Esophagus (tissue), 2 donors: ENCODE data around the gene SIGLEC10. TPM values are rescaled to one million over a fixed set of nuclear protein-coding genes. Genes with fewer than 3 reads are reported as not detected.

Experiments
- H3K27ac ChIP-seq, 2 donors: one replicate each; pipeline ENCODE4 v1.5.1; 2013; ENCODE audit warnings: low read depth in 2 of 2, mild to moderate bottlenecking in 2 of 2, inconsistent platforms in 1 of 2, low read length in 1 of 2, moderate library complexity in 1 of 2
- H3K27me3 ChIP-seq, 2 donors: one replicate each; pipeline ENCODE4 v1.6.1; 2013; ENCODE audit warnings: low read length in 2 of 2, control low read depth in 1 of 2, mild to moderate bottlenecking in 1 of 2; ENCODE audit not compliant: insufficient read depth in 2 of 2, control insufficient read depth in 1 of 2
- H3K36me3 ChIP-seq, 2 donors: one replicate each; pipeline ENCODE4 v1.6.1; 2013; ENCODE audit warnings: low read length in 1 of 2; ENCODE audit not compliant: control insufficient read depth in 2 of 2, insufficient read depth in 2 of 2
- H3K4me1 ChIP-seq, 2 donors: one replicate each; pipeline ENCODE4 v1.6.1; 2013; ENCODE audit warnings: low read length in 1 of 2; ENCODE audit not compliant: control insufficient read depth in 2 of 2, insufficient read depth in 2 of 2
- H3K4me3 ChIP-seq, 2 donors: one replicate each; pipeline ENCODE4 v1.5.1; 2013; ENCODE audit warnings: low read length in 2 of 2, mild to moderate bottlenecking in 2 of 2, low read depth in 1 of 2, moderate library complexity in 1 of 2
- H3K9me3 ChIP-seq, 2 donors: one replicate each; pipeline ENCODE4 v1.6.1; 2013; ENCODE audit warnings: mild to moderate bottlenecking in 2 of 2, low read depth in 1 of 2, low read length in 1 of 2, moderate library complexity in 1 of 2; ENCODE audit not compliant: control insufficient read depth in 2 of 2, insufficient read depth in 1 of 2
- WGBS, 2 donors: extraction: QIAGEN DNeasy Blood & Tissue Kit; methylation state at CpG; one replicate each; pipeline ENCODE4 v1.1.7; 2013; 5-methylcytosine and 5-hydroxymethylcytosine counted together
- polyA plus RNA-seq, 2 donors: library from polyadenylated mRNA; stranded (reverse); fragments of 200-250 nt; gene quantifications; one replicate each; pipeline ENCODE4 v1.2.3, GENCODE V29; 2013
- donor health status: healthy with polysubstance abuse.
- donor health status: Bipolar disorder and iron deficiency.

Gene SIGLEC10
- polyA plus RNA-seq, 2 donors: 0.65 to 0.79 TPM

- Histone ChIP-seq H3K4me3 (no peak overlapping the region), H3K4me1 (peaks cover 0 to 2% of the 10 kb centered on the region in 2 donors), H3K27me3 (peaks cover 0 to 2% of the 10 kb centered on the region in 2 donors), H3K36me3 (no peaks in the 10 kb centered on the region), H3K9me3 (peaks cover 0 to 3% of the 10 kb centered on the region in 2 donors), H3K27ac (no peak overlapping the region)
- WGBS, 2 donors: 44% methylated on average over 11 of the region's 11 CpGs
Observed at GRCh38 chr19:51440846-51441409, 23.5 kb upstream of the SIGLEC10 start.

DNA sequence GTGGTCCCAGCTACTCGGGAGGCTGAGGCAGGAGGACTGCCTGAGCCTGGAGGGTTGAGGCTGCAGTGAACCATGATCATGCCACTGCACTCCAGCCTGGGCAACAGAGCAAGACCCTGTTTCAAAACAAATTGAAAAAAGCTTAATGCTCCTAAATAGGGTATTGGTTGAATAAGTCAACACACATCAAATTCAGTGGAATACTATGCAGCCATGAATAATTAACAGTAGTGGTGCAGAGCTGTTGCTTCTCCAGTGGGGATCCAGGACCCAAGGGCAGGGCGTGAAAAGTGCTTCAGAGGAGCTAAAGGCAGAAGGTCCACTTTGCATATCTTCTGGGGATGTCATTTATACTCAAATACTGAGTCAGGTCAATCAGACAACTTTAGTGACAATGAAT is 22.6 kb upstream of the SIGLEC10 start:
- no peak overlapping the region for H3K4me3 ChIP-seq
- H3K27me3 ChIP-seq: peaks cover 0 to 2% of the 10 kb centered on the region in 2 donors
- H3K36me3 ChIP-seq: no peaks in the 10 kb centered on the region
- no peak overlapping the region for H3K27ac ChIP-seq
- peaks cover 0 to 2% of the 10 kb centered on the region in 2 donors for H3K4me1 ChIP-seq
- peaks cover 0 to 3% of the 10 kb centered on the region in 2 donors for H3K9me3 ChIP-seq
- 69 to 72% methylated on average over 2 of the region's 2 CpGs for WGBS, 2 donors

DNA sequence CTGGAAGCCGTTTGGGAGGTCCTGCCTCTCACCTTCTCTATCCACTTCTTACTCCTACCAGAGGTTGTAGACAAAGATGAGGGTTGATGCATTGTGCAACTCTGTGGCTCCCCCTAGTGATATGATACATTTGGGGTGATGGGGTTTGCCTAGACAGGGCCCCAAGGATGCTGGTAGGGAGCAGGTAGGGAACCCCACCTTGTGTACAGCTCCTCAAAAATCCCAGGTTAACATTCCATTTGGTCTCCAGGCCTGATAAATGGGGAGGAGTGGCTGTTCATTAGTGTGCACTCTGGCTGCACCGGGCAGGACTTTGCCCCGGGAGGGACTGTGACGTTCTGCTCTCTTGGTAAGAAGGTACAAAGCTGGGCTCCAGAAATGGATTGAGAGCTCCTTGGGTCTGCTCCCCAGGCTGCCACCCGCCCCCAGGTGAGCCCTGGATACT is 21.6 kb upstream of the SIGLEC10 start:
- H3K4me3 ChIP-seq: no peak overlapping the region
- H3K9me3 ChIP-seq: peaks cover 0 to 3% of the 10 kb centered on the region in 2 donors
- peaks cover 0 to 2% of the 10 kb centered on the region in 2 donors for H3K27me3 ChIP-seq

GRCh38 chr19:51434456-51434855 is 17.0 kb upstream of the SIGLEC10 start:
- WGBS, 2 donors: 67 to 72% methylated on average over 1 of the region's 1 CpG
- no peaks in the 10 kb centered on the region for H3K9me3 ChIP-seq
- H3K27ac ChIP-seq: no peak overlapping the region
- no peaks in the 10 kb centered on the region for H3K27me3 ChIP-seq
- no peak overlapping the region for H3K4me3 ChIP-seq
- H3K36me3 ChIP-seq: no peaks in the 10 kb centered on the region
- H3K4me1 ChIP-seq: no peaks in the 10 kb centered on the region

More for the DNA sequence above, 21.6 kb upstream of the SIGLEC10 start:
- Histone ChIP-seq H3K27ac (no peak overlapping the region), H3K36me3 (no peaks in the 10 kb centered on the region), H3K4me1 (peaks cover 0 to 2% of the 10 kb centered on the region in 2 donors)
- WGBS, 2 donors: 42 to 51% methylated on average over 5 of the region's 5 CpGs

DNA sequence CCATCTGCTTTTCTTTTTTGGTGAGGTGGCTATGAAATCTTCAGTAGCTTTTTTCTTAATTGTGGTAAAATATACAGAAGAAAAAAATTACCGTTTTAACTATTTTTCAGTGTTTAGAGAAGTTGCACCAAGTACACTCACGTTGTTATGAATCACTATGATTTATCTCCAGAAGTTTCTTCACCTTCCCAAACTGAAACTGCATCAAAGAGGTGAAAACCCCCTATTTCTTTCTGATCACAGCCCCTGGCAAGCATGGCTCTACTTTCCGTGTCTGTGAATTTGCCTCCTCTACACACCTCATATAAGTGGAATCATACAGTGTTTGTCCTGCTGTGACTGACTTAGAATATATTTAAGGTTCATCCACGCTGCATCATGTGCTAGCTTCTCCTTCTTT is 15.6 kb upstream of the SIGLEC10 start:
- Histone ChIP-seq H3K27ac (no peak overlapping the region), H3K4me3 (no peak overlapping the region), H3K27me3 (no peaks in the 10 kb centered on the region), H3K4me1 (no peaks in the 10 kb centered on the region), H3K36me3 (no peaks in the 10 kb centered on the region), H3K9me3 (no peaks in the 10 kb centered on the region)
- 50 to 53% methylated on average over 4 of the region's 4 CpGs for WGBS, 2 donors

- no peaks in the 10 kb centered on the region for H3K36me3 ChIP-seq
- peaks cover 0 to 2% of the 10 kb centered on the region in 2 donors for H3K9me3 ChIP-seq
- no peak overlapping the region for H3K4me3 ChIP-seq
- H3K4me1 ChIP-seq: no peaks in the 10 kb centered on the region
- H3K27ac ChIP-seq: no peak overlapping the region
- WGBS, 2 donors: 52% methylated on average over 3 of the region's 3 CpGs
- H3K27me3 ChIP-seq: no peaks in the 10 kb centered on the region
Observed at GRCh38 chr19:51431124-51431523, 13.7 kb upstream of the SIGLEC10 start.

DNA sequence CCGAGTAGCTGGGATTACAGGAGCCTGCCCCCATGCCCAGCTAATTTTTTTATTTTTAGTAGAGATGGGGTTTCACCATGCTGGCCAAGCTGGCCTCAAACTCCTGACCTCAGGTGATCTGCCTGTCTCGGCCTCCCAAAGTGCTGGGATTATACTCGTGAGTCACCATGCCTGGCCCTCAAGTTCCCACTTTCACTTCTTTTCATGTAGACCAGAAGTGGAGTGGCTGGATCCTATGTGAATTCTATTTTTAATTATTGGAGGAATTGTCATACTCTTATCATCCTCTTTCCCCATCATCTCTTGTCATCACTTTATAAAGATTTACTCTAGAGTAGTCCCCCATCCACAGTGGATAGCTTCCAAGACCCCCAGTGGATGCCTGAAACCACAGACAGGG is 12.8 kb upstream of the SIGLEC10 start:
- 44 to 65% methylated on average over 3 of the region's 3 CpGs for WGBS, 2 donors
- H3K27me3 ChIP-seq: no peaks in the 10 kb centered on the region
- no peak overlapping the region for H3K4me3 ChIP-seq
- H3K9me3 ChIP-seq: peaks cover 0 to 2% of the 10 kb centered on the region in 2 donors
- H3K36me3 ChIP-seq: no peaks in the 10 kb centered on the region
- no peak overlapping the region for H3K27ac ChIP-seq
- no peaks in the 10 kb centered on the region for H3K4me1 ChIP-seq

- WGBS, 2 donors: 59 to 71% methylated on average over 3 of the region's 3 CpGs
- Histone ChIP-seq H3K36me3 (no peaks in the 10 kb centered on the region), H3K9me3 (peaks cover 0 to 2% of the 10 kb centered on the region in 2 donors), H3K27ac (no peak overlapping the region), H3K4me1 (no peaks in the 10 kb centered on the region), H3K4me3 (no peak overlapping the region), H3K27me3 (no peaks in the 10 kb centered on the region)
Observed at GRCh38 chr19:51427201-51427600, 9.8 kb upstream of the SIGLEC10 start.

DNA sequence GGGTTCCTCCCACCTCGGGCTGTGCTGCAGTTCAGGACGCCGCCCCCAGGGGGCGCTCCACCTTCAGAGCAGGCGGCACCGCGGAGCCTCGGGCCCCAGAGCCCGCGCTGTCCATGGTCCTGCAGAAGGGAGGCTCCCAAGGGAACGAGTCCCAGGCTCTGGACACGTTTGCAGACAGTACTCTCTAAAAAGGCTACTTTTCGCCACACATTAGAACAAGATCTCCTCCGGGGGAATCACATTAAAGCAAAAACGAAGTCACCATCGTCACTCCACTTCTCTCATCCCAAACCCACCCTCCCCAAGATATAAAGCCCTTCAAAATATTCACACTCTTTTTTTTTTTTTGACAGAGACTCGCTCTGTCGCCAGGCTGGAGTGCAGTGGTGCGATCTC is 4.6 kb upstream of the SIGLEC10 start:
- Histone ChIP-seq H3K4me1 (peaks cover 0 to 3% of the 10 kb centered on the region in 2 donors), H3K9me3 (peaks cover 0 to 2% of the 10 kb centered on the region in 2 donors), H3K36me3 (no peaks in the 10 kb centered on the region), H3K4me3 (no peak overlapping the region), H3K27ac (no peak overlapping the region), H3K27me3 (no peaks in the 10 kb centered on the region)
- 10% methylated on average over 19 of the region's 19 CpGs for WGBS, 2 donors
